SK-MEL-5 (cell line): Measurements from ENCODE around the gene RFX2. TPM values are rescaled to one million over a fixed set of nuclear protein-coding genes. Genes with fewer than 3 reads are reported as not detected.
"Not testable (repeated sequence)": the region's sequence is repeated elsewhere in the genome, so short reads cannot be mapped to it uniquely, and the experiment has no call there.

ENCODE experiments used
- DNase-seq: peaks from one replicate; pipeline ENCODE4 v3.0.0-alpha.2; 2016; ENCODE audit warnings: low read depth, low spot score
- in situ Hi-C: cut with HindIII; loops from 2 replicates; pipeline ENCODE4 v1.10.0; 2016; ENCODE audit warnings: low sequenced_read_pairs, high pct_unique_total_duplicates, low pct_unique_long_range_greater_than_20kb
- total RNA-seq: library from RNA; depleted of rRNA; stranded (reverse); fragments of >200 nt; shearing (Covaris generic); gene quantifications from 2 replicates; pipeline ENCODE4 v1.2.3, GENCODE V29; 2014

RFX2 gene
- total RNA-seq, 1 experiment from 2014 or later: 2.6 TPM

GRCh38 chr19:5993201-5993600 lies 117.1 kb downstream of the RFX2 start:
- no peak for DNase-seq
- in situ Hi-C loops: no loop called here

- in situ Hi-C loops: no loop called here
Observed at GRCh38 chr19:5992756-5993155, 117.5 kb downstream of the RFX2 start.

GRCh38 chr19:5991244-5991838 lies 119.0 kb downstream of the RFX2 start:
- in situ Hi-C loops: no loop called here
- DNase-seq: no peak

More at GRCh38 chr19:5992756-5993155, 117.5 kb downstream of the RFX2 start:
- DNase-seq: no peak

GRCh38 chr19:5990289-5990797 lies 120.0 kb downstream of the RFX2 start:
- no peak for DNase-seq
- in situ Hi-C loops: no loop called here

- in situ Hi-C loops: no loop called here
Observed at GRCh38 chr19:5989388-5990074, 120.8 kb downstream of the RFX2 start.

GRCh38 chr19:5988517-5989387 lies 121.5 kb downstream of the RFX2 start:
- in situ Hi-C loops: no loop called here
- peak; percentile 44 for DNase-seq

More at GRCh38 chr19:5989388-5990074, 120.8 kb downstream of the RFX2 start:
- no peak for DNase-seq

- peak; percentile 74 for DNase-seq
- in situ Hi-C loops: no loop called here
Observed at GRCh38 chr19:5987077-5987818, 123.1 kb downstream of the RFX2 start.

- in situ Hi-C loops: not testable (repeated sequence)
Observed at GRCh38 chr19:5985837-5986236, 124.5 kb downstream of the RFX2 start.

DNA sequence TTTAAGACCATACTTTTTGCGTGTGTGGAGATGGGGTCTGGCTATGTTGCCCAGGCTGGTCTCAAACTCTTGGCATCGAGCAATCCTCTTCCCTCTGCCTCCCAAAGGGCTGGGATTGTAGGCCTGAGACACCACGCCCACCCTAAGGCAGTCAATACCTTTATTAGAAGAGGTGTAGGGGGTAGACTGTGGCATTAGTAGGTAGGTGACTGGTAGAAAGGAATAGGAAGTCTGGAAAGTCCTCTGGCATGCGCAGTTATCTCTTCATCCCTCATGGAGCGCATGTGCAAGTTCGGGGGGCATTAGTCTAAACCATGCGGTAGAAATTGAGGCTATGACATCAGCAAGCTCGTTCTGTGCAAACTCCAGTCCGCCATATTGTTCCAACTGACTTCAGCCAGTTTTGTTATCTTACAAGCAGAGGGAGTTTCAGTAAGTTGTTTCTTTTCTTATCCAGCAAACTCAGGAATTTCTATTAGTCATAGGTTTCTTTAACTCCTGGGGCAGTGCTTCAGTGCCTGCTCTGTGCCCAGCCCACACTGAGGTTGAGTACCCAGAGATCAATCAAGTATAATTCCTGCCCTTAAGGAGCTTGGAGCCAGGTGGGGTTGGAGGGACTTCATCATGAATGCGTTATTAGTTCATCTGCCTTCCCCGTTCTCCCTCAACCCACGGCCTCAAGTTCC lies 125.1 kb downstream of the RFX2 start:
- in situ Hi-C loops: no loop called here

More at GRCh38 chr19:5985837-5986236, 124.5 kb downstream of the RFX2 start:
- DNase-seq: not testable (repeated sequence)

DNA sequence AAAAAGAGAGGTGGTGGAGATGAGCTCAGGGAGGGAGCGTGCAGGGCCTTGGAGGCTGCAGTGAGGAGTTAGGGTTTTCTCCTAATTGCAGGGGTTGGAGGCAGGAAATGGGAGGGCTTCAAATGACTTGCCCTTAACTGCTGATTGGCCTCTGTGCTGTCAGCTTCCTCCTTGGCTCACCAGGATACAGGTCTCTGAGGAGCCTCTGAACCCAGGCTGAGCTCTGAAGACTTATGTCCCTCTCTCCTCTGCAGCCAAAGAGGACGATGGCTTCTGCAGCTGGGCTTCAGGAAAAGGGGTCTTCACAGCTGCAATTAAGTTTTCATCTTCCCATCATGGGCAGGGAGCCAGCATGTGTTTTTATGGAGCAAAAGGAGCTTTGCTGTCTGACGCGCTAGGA lies 125.7 kb downstream of the RFX2 start:
- in situ Hi-C loops: no loop called here
- no peak for DNase-seq

More for the DNA sequence above, 125.1 kb downstream of the RFX2 start:
- DNase-seq: no peak

DNA sequence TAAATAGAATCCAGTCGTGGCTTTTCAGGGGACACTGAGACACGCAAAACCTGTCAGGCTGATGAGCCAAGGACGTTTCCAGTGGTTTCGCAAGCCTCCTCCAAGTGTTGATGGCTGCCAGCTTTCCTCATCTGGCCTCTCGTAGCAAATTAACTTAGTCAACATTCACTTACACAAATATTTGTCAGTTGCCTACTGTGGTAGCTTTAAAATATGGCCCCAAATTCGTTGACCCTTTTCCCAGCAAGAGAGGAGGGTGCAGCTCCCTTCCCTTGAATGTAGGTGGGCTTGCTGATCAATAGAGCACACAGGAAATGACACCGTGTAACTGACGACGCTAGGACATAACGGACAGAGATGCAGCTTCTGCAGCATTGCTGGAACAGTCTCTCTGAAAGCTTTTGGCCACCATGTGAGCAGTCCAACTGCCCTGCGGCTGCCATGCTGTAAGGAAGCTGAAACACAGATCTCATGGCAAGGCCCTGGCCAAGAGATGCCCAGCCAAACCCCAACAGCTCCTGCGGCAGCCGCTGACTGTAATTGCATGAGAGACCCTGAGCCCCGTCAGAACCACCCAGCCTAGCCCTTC lies 126.8 kb downstream of the RFX2 start:
- in situ Hi-C loops: no loop called here

GRCh38 chr19:5978606-5979552 lies 131.4 kb downstream of the RFX2 start:
- in situ Hi-C loops: no loop called here
- DNase-seq: no peak

More for the DNA sequence above, 126.8 kb downstream of the RFX2 start:
- no peak for DNase-seq

DNA sequence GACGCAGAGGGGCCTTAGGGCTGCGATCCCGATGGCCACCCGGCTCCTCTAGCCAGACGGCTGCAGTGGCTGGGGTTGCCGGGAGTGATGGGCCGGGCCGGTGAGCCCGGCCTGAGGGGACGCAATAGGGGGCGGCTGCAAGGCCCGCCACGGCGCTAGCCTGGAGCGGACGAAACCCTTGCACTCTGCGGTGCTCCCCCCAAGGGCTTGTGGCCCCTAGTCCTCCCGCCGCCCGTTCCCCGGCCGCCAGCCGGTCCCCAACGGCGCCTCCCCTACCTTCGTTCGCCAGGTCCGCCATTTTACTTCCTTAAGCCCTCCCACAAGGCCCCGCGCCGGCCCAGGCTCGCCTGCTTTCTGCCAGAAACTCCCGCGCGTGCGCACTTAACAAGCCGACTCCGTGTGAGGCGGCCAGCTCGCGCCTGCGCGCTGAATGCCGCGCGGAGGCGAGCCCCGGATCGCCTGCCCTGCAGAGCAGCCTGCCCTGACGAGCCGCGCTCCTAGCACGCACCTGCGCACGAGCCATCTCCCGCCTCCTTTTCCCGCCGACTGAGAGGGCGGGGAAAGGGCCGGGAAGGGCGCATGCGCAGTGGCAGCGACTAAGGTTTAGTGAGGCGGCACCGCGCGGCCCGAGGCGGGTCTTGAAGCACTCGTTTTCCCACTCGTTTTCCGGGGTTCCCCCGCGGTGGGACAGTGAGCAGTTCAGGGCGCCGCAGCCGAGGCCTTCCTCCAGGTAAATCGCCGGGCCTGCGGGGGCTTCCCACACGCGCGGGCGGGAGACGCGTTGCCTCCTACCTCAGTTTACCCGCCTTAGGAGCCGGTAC lies 132.3 kb downstream of the RFX2 start, which contains the start of gene RANBP3:
RANBP3 (minus strand) TSS at position 356 of the 821 bp plus-strand sequence; CDS start at position 298, 58 bp downstream.
- in situ Hi-C loops: no loop called here
- DNase-seq: peak; percentile 97

- in situ Hi-C loops: no loop called here
- no peak for DNase-seq
Observed at GRCh38 chr19:5977222-5977784, 133.0 kb downstream of the RFX2 start.
